Islet of Langerhans (tissue), 1 donor: ENCODE data around the gene TPCN2.

ENCODE experiments used
- FAIRE-seq: peaks from one replicate; lab custom pipeline; 2011; peaks lifted over from hg19 to GRCh38; lab: Jason Lieb, UNC

The TPCN2 gene

GRCh38 chr11:69010964-69011623 is 37.6 kb upstream of the TPCN2 start:
- FAIRE-seq, result no peak

- no peak for FAIRE-seq
Observed at GRCh38 chr11:69011624-69012091, 37.1 kb upstream of the TPCN2 start.

- no peak for FAIRE-seq
Observed at GRCh38 chr11:69012092-69013008, 36.4 kb upstream of the TPCN2 start.

GRCh38 chr11:69013009-69013951 is 35.5 kb upstream of the TPCN2 start, which contains the start of gene MRGPRF:
Gene MRGPRF (minus strand): TSS chr11:69013246. CDS start chr11:69009901, 3,345 bp downstream.
- no peak for FAIRE-seq

GRCh38 chr11:69014084-69014851 is 34.5 kb upstream of the TPCN2 start:
- FAIRE-seq, result no peak

- no peak for FAIRE-seq
Observed at GRCh38 chr11:69014898-69015549, 33.7 kb upstream of the TPCN2 start.

GRCh38 chr11:69017951-69018350 is 30.8 kb upstream of the TPCN2 start:
- FAIRE-seq, result no peak

GRCh38 chr11:69018924-69019323 is 29.8 kb upstream of the TPCN2 start:
- FAIRE-seq, result no peak

- FAIRE-seq, result no peak
Observed at GRCh38 chr11:69022260-69022659, 26.5 kb upstream of the TPCN2 start.

- FAIRE-seq, result no peak
Observed at GRCh38 chr11:69024509-69024908, 24.2 kb upstream of the TPCN2 start.

GRCh38 chr11:69027704-69028372 is 20.9 kb upstream of the TPCN2 start:
- FAIRE-seq, result no peak

GRCh38 chr11:69030301-69030700 is 18.4 kb upstream of the TPCN2 start:
- no peak for FAIRE-seq

GRCh38 chr11:69032833-69033232 is 15.9 kb upstream of the TPCN2 start:
- no peak for FAIRE-seq

- no peak for FAIRE-seq
Observed at GRCh38 chr11:69033431-69033830, 15.3 kb upstream of the TPCN2 start.

- no peak for FAIRE-seq
Observed at GRCh38 chr11:69034123-69034867, 14.4 kb upstream of the TPCN2 start.

- no peak for FAIRE-seq
Observed at GRCh38 chr11:69035150-69035945, 13.4 kb upstream of the TPCN2 start.

- FAIRE-seq, result no peak
Observed at GRCh38 chr11:69035946-69036340, 12.8 kb upstream of the TPCN2 start.

- FAIRE-seq, result no peak
Observed at GRCh38 chr11:69037074-69037473, 11.7 kb upstream of the TPCN2 start.

GRCh38 chr11:69037544-69037943 is 11.2 kb upstream of the TPCN2 start:
- FAIRE-seq, result no peak
